DND-41 (cell line): ENCODE results near the gene KCNC1.

Experiments used
- ATAC-seq: fragments of 200-7000 bp; cut with Tn5 transposase; 3 replicates; pipeline ENCODE4 v1.9.1; 2021; ENCODE audit warnings: low read depth; ENCODE audit not compliant: insufficient read depth
- DNase-seq: peaks from one replicate; pipeline ENCODE4 v3.0.0-alpha.2; 2020
- H2AFZ ChIP-seq: 2 replicates; pipeline ENCODE4 v1.6.0; 2012; ENCODE audit warnings: low read depth, low read length
- H3K27ac ChIP-seq: 2 replicates; pipeline ENCODE4 v1.5.1; 2012; ENCODE audit warnings: low read length, inconsistent platforms
- H3K27me3 ChIP-seq: fragments of 200-600 bp; sonication (generic); 2 replicates; pipeline ENCODE4 v1.6.0; 2012; ENCODE audit warnings: low read length, mild to moderate bottlenecking, inconsistent platforms; ENCODE audit not compliant: insufficient read depth, poor library complexity
- H3K36me3 ChIP-seq: 2 replicates; pipeline ENCODE4 v1.5.1; 2012; ENCODE audit warnings: low read length, inconsistent platforms; ENCODE audit not compliant: insufficient read depth
- H3K4me1 ChIP-seq: 2 replicates; pipeline ENCODE4 v1.5.1; 2012; ENCODE audit warnings: mild to moderate bottlenecking, low read length; ENCODE audit not compliant: insufficient read depth
- H3K4me2 ChIP-seq: 2 replicates; pipeline ENCODE4 v1.6.0; 2012; ENCODE audit warnings: mild to moderate bottlenecking, moderate library complexity, low read length, inconsistent platforms; ENCODE audit not compliant: insufficient read depth
- H3K4me3 ChIP-seq, 2 experiments: fragments of 200-600 bp in 1 of 2; shearing (Covaris generic) in 1 of 2; 2 replicates each; pipeline ENCODE4 v1.5.1; 2012 to 2016; ENCODE audit warnings: inconsistent platforms in 2 of 2, low read length in 2 of 2, mild to moderate bottlenecking in 2 of 2, low read depth in 1 of 2, moderate library complexity in 1 of 2
- H3K79me2 ChIP-seq: 2 replicates; pipeline ENCODE4 v1.6.0; 2012; ENCODE audit warnings: low read length, inconsistent platforms; ENCODE audit not compliant: insufficient read depth
- H3K9ac ChIP-seq: 2 replicates; pipeline ENCODE4 v1.6.0; 2012; ENCODE audit warnings: low read depth, mild to moderate bottlenecking, inconsistent platforms, low read length, moderate library complexity
- H3K9me3 ChIP-seq: 2 replicates; pipeline ENCODE4 v1.5.1; 2012; ENCODE audit warnings: low read length, moderate library complexity, mild to moderate bottlenecking, inconsistent platforms; ENCODE audit not compliant: insufficient read depth, severe bottlenecking
- H4K20me1 ChIP-seq: 2 replicates; pipeline ENCODE4 v1.6.0; 2012; ENCODE audit warnings: low read length; ENCODE audit not compliant: insufficient read depth
- EZH2 ChIP-seq: IDR thresholded peaks from 3 replicates; pipeline ENCODE4 v1.6.1; 2012; ENCODE audit warnings: borderline replicate concordance, low read depth, mild to moderate bottlenecking, moderate library complexity, low read length, inconsistent platforms; ENCODE audit not compliant: severe bottlenecking
- TF ChIP-seq, protein P1 (sequence below): IDR thresholded peaks from 2 replicates; pipeline ENCODE4 v1.5.1; 2012; ENCODE audit warnings: borderline replicate concordance, low read length, moderate library complexity, mild to moderate bottlenecking; ENCODE audit not compliant: poor library complexity, severe bottlenecking; ENCODE audit errors: extremely low read depth

Gene KCNC1

DNA sequence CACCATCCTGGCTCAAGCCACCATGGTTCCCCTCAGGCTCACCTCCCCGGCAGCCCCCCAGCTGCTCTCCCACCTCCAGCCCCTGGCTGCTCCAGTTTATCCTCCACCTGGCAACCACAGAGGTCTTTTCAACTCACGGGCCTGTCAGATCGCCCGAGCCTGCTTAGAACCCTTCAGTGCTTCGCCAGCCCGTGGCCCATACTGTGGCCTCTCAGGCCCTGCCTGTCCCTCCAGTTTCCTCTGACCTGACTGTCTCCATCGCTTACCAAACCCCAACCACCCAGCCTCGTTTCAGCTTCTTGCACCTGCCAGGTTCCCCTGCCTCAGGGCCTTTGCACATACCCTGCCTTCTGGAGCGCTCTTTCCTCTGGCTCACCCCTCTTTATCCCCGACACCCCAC lies 6.9 kb downstream of the KCNC1 start:
- ATAC-seq (no peak), DNase-seq (no peak)
- H3K4me2 ChIP-seq = no peak overlapping the region
- no peak overlapping the region for H3K27ac ChIP-seq
- H3K36me3 ChIP-seq = no peaks in the 10 kb centered on the region
- H3K27me3 ChIP-seq = peaks cover 3% of the 10 kb centered on the region
- H3K79me2 ChIP-seq = no peaks in the 10 kb centered on the region
- H3K9ac ChIP-seq = no peak overlapping the region
- no peaks in the 10 kb centered on the region for H3K9me3 ChIP-seq
- H3K4me1 ChIP-seq = no peaks in the 10 kb centered on the region
- H2AFZ ChIP-seq = no peak overlapping the region
- no peak overlapping the region for H3K4me3 ChIP-seq
- no peak for TF ChIP-seq EZH2
- TF ChIP-seq, protein P1, sequence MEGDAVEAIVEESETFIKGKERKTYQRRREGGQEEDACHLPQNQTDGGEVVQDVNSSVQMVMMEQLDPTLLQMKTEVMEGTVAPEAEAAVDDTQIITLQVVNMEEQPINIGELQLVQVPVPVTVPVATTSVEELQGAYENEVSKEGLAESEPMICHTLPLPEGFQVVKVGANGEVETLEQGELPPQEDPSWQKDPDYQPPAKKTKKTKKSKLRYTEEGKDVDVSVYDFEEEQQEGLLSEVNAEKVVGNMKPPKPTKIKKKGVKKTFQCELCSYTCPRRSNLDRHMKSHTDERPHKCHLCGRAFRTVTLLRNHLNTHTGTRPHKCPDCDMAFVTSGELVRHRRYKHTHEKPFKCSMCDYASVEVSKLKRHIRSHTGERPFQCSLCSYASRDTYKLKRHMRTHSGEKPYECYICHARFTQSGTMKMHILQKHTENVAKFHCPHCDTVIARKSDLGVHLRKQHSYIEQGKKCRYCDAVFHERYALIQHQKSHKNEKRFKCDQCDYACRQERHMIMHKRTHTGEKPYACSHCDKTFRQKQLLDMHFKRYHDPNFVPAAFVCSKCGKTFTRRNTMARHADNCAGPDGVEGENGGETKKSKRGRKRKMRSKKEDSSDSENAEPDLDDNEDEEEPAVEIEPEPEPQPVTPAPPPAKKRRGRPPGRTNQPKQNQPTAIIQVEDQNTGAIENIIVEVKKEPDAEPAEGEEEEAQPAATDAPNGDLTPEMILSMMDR = no peak
- no peaks in the 10 kb centered on the region for H4K20me1 ChIP-seq

DNA sequence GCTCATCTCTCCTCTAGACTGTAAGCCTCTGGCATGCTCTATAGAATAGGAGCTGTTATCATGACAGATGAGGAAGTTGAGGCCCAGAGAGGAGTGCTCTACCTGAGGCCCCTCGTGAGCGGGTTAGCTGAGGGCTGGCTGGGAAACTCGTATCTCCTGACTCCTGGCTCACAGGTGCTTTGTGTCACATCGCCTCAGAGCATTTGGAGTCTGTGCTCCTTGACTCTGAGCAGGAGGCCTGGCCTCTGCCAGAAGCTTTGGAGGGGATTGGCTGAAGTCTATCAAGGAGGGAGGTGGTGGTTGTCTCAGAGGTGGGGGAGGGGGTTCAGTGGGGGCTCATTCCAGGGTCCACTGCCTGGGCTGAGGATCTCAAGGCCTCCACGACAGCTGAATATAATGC lies 7.4 kb downstream of the KCNC1 start:
- no peaks in the 10 kb centered on the region for H3K36me3 ChIP-seq
- no peak overlapping the region for H3K4me3 ChIP-seq
- H3K27ac ChIP-seq = no peak overlapping the region
- ATAC-seq (no peak), DNase-seq (no peak)
- no peaks in the 10 kb centered on the region for H4K20me1 ChIP-seq
- H3K79me2 ChIP-seq = no peaks in the 10 kb centered on the region
- TF ChIP-seq, protein P1 = no peak
- H3K4me2 ChIP-seq = no peak overlapping the region
- H3K9ac ChIP-seq = no peak overlapping the region
- H3K9me3 ChIP-seq = no peaks in the 10 kb centered on the region
- H3K27me3 ChIP-seq = peaks cover 3% of the 10 kb centered on the region
- no peak overlapping the region for H2AFZ ChIP-seq
- no peaks in the 10 kb centered on the region for H3K4me1 ChIP-seq

DNA sequence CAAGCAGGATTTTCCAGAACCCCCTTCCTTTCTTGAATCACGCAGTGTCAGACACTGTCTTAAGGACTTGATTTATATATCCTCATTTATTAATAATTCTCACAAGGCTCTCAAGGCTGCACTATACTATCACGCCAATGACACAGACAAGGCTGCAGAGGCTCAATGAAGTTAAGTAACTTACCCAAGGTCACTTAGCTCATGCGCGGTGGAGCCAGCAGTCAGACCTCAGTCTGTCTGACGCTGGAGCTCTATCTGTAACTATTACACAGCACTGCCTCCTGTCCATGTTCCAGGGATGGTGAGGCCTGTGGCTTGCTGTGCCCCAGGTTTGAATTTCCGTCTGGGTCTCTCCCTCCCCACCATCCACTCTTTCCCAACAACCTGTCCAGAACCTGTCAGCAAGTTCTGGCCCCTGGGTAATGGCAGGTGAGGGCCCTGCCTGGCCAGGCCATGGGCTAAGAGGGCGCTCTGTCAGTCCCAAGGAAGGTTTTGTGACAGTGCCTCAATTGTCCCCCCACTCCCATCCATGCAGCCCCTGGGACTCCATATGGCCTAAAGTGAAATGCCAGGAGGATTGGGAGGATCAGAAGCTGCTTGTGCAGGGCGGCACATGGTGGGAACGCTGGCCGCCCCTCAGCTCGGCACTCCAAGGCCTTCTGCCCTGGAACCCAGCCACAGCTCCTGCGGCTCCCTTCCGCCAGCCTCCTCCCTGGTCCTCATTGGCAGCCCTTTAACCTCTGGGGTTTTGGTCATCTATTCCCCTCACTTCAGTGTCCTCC lies 8.6 kb downstream of the KCNC1 start:
- DNase-seq (no peak), ATAC-seq (no peak)
- Histone ChIP-seq H3K4me2 (no peak overlapping the region), H3K27me3 (peaks cover 3% of the 10 kb centered on the region), H3K4me3 (no peak overlapping the region), H3K36me3 (no peaks in the 10 kb centered on the region), H3K27ac (no peak overlapping the region), H4K20me1 (no peaks in the 10 kb centered on the region), H2AFZ (no peak overlapping the region), H3K9me3 (no peaks in the 10 kb centered on the region), H3K4me1 (no peaks in the 10 kb centered on the region), H3K9ac (no peak overlapping the region), H3K79me2 (no peaks in the 10 kb centered on the region)
- no peak for TF ChIP-seq EZH2
- TF ChIP-seq, protein P1 = no peak
